AG04450 (cell line): ENCODE data around the gene TM9SF3. TPM values are rescaled to one million over a fixed set of nuclear protein-coding genes. Genes with fewer than 3 reads are reported as not detected.
A peak's percentile ranks its signal among the peaks of the same experiment; 100 is the strongest.

Experiments
- CTCF ChIA-PET: fragments of 300-600, 350-600 bp; formaldehyde crosslinking; extraction: SDS; loops from one replicate; lab custom pipeline; 2022; ENCODE audit warnings: antibody characterized with exemption, inconsistent platforms; lab: Charles Lee
- POLR2A ChIA-PET: fragments of 350-600 bp; formaldehyde crosslinking; extraction: SDS; loops from one replicate; lab custom pipeline; 2021; ENCODE audit warnings: antibody characterized with exemption, inconsistent platforms; lab: Yijun Ruan, JAX
- DNase-seq: peaks from one replicate; pipeline ENCODE4 v3.0.0-alpha.2; 2011; ENCODE audit warnings: low read depth, low spot score
- H3K27ac ChIP-seq: one replicate; pipeline ENCODE4 v1.5.1; 2012; ENCODE audit warnings: low read depth, low read length, control low read depth
- H3K27me3 ChIP-seq: one replicate; pipeline ENCODE4 v1.6.0; 2012; ENCODE audit warnings: low read length; ENCODE audit not compliant: control insufficient read depth, insufficient read depth
- H3K4me3 ChIP-seq: 2 replicates; pipeline ENCODE4 v1.5.1; 2011; ENCODE audit warnings: mild to moderate bottlenecking, low read depth, low read length, control low read depth
- H3K9me3 ChIP-seq: 2 replicates; pipeline ENCODE4 v1.5.1; 2012; ENCODE audit warnings: low read length; ENCODE audit not compliant: control insufficient read depth, insufficient read depth
- polyA plus RNA-seq: library from polyadenylated mRNA; depleted of rRNA; stranded (reverse); fragments of >200 nt; gene quantifications from 2 replicates; pipeline ENCODE4 v1.2.3, GENCODE V29; 2011
- TF ChIP-seq, protein P1 (sequence below): IDR thresholded peaks from 2 replicates; pipeline ENCODE4 v1.5.1; 2011; ENCODE audit warnings: low read depth, low read length, control low read depth, inconsistent platforms

TM9SF3 gene
- polyA plus RNA-seq, 1 experiment, result 90.7 TPM

DNA sequence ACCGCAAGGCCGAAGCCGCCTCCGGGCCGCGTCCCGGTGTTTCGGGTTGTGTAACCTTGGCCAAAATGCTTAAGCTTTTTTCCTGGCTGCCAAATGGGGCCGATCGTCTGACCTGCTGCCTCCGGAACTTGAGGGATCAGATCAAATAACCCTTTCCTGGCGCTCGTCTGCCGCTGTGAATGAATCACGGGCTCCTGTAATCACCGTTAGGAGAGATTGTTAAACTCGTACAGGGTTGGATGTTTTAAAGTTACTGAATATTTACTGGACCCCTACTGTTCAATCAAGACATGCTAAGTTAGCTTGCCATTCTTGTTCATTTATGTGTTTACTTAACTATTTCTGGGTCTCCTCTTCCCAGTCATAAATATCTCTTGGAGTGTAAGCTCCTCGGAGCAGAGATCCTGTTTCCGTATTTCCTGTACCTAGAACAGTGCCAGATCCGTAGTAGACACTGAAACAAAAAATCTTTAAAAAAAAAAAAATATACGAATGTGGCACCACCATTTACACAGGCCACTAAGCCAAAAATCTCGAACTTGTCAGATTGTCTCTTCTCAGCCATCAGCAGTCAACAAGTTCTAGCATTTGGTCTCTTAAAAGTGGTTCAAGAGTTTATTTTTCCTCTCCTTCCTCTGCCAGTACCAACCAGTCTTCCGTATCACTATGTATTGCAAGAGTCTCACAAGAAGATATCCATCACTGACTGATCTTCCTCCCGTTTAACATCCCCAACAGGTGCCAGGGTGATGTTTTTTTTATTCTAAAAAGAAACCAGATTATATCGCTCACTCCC lies 650 bp upstream of the TM9SF3 start:
- peak overlapping the region; percentile 92 for H3K4me3 ChIP-seq
- H3K9me3 ChIP-seq, result no peaks in the 10 kb centered on the region; the same call in 1 of the 2 replicates
- no peaks in the 10 kb centered on the region for H3K27me3 ChIP-seq
- H3K27ac ChIP-seq, result peak overlapping the region; percentile 96
- TF ChIP-seq, protein P1, sequence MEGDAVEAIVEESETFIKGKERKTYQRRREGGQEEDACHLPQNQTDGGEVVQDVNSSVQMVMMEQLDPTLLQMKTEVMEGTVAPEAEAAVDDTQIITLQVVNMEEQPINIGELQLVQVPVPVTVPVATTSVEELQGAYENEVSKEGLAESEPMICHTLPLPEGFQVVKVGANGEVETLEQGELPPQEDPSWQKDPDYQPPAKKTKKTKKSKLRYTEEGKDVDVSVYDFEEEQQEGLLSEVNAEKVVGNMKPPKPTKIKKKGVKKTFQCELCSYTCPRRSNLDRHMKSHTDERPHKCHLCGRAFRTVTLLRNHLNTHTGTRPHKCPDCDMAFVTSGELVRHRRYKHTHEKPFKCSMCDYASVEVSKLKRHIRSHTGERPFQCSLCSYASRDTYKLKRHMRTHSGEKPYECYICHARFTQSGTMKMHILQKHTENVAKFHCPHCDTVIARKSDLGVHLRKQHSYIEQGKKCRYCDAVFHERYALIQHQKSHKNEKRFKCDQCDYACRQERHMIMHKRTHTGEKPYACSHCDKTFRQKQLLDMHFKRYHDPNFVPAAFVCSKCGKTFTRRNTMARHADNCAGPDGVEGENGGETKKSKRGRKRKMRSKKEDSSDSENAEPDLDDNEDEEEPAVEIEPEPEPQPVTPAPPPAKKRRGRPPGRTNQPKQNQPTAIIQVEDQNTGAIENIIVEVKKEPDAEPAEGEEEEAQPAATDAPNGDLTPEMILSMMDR, result no peak
- peak; percentile 68 for DNase-seq
- ChIA-PET CTCF (interaction anchor here (1.0 to 1.9 kb wide), 2 partner anchors 53 to 74 kb away, joined by 3 to 8 read pairs; partner anchors contain the start of gene TLL2), POLR2A (no interaction called here)

DNA sequence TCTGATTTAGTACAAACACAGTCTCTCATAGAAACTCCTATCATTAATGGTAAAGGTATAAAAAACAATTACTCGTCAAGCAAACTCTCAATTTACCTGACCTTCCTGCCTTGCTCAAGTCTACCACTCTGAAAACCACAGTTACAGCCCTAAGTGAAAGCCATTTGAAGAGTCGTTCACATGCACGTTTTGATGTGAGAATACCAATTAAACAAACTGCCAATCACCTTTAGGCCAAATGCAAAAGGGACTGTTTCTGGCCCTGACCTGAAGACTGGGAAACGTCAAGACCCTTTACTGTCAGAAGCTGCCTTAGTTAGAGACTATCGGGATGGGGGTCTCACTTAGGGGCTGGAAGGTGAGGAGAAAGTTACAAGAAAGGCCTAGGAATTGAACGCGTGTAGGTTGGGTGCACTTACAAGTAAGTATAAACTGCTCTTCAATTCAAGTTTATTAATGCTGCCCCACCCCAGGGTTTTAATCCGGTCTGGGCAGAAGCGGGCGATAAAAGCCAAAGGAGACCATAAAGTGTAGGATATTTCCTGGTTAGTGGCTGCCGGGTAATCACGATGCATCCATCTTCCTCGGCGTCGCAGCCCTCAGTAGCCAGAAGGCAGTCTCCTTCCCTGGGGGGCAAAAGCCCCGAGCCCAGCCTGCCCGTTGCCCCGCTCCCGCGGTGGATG lies 935 bp downstream of the TM9SF3 start:
- no peak for DNase-seq
- H3K4me3 ChIP-seq, result peak overlapping the region; percentile 92
- peak overlapping the region; percentile 77 for H3K27ac ChIP-seq
- TF ChIP-seq, protein P1, result no peak
- CTCF ChIA-PET, result interaction anchor here (0.7 to 1.9 kb wide), 4 partner anchors 72 to 211 kb away, joined by 3 to 8 read pairs (median 3); partner anchors contain the start of gene TLL2
- H3K27me3 ChIP-seq, result no peaks in the 10 kb centered on the region
- H3K9me3 ChIP-seq, result no peaks in the 10 kb centered on the region; the same call in 1 of the 2 replicates
- POLR2A ChIA-PET, result no interaction called here

DNA sequence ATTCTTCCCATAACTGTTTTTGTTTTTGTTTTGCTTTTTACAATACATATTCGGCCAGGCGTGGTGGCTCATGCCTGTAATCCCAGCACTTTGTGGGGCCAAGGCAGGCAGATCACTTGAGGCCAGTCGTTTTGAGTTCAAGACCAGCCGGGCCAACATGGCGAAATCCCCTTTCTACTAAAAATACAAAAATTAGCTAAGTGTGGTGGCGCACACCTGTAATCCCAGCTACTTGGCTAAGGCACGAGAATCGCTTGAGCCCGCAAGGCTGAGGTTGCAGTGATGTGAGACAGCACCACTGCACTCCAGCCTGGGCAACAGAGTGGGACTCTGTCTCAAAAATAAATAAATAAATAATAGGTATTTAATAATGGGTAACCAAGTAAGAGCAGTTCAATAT lies 2.3 kb downstream of the TM9SF3 start:
- Histone ChIP-seq H3K27me3 (no peaks in the 10 kb centered on the region), H3K4me3 (no peak overlapping the region), H3K9me3 (no peaks in the 10 kb centered on the region; the same call in 1 of the 2 replicates), H3K27ac (no peak overlapping the region)
- no peak for DNase-seq
- CTCF ChIA-PET, result interaction anchor here (1.4 kb wide), 2 partner anchors 71 to 74 kb away, joined by 3 read pairs; partner anchors contain the start of gene TLL2
- TF ChIP-seq, protein P1, result no peak
- POLR2A ChIA-PET, result no interaction called here

DNA sequence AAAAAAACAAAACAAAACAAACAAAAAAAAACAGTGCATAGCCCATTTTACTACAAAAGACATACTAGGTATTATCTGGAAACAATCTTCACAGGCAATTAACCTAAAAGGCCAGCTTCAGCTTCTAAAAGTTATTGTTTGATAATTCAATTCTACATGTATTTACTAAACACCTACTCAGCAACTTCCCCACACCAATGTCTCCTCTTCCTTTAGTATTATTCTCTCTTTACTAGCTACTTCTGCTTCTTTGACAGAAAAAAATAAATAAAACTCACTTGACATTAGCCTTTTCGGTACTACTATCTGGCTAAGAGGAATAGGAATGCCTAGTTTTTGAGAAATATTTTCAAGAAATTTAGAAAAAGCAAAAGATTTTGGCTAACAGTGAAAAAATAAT lies 2.8 kb downstream of the TM9SF3 start:
- POLR2A ChIA-PET, result no interaction called here
- TF ChIP-seq, protein P1, result no peak
- no peak overlapping the region for H3K4me3 ChIP-seq

More for the DNA sequence above, 2.8 kb downstream of the TM9SF3 start:
- H3K9me3 ChIP-seq, result no peaks in the 10 kb centered on the region; the same call in 1 of the 2 replicates
- CTCF ChIA-PET, result interaction anchor here (0.6 kb wide), 1 partner anchor 240 kb away, joined by 4 read pairs; no protein-coding TSS in a partner anchor
- H3K27ac ChIP-seq, result no peak overlapping the region
- DNase-seq, result no peak
- H3K27me3 ChIP-seq, result no peaks in the 10 kb centered on the region
